Sigmoid colon (tissue), 7 donors: ENCODE results near the gene HIPK4. TPM values are rescaled to one million over a fixed set of nuclear protein-coding genes. Genes with fewer than 3 reads are reported as not detected.

Experiments used
- DNase-seq: peaks from one replicate; pipeline ENCODE4 v3.0.0-alpha.2; 2019
- H3K27ac ChIP-seq, 4 donors: fragments of 200-600 bp; sonication (generic); one replicate each; pipeline ENCODE4 v1.5.1; 2016 to 2019; ENCODE audit warnings: mild to moderate bottlenecking in 1 of 4
- H3K27me3 ChIP-seq, 3 donors: fragments of 200-600 bp; sonication (generic); one replicate each; pipeline ENCODE4 v1.5.1; 2019; ENCODE audit warnings: mild to moderate bottlenecking in 1 of 3
- H3K36me3 ChIP-seq, 4 donors: fragments of 200-600 bp; sonication (generic); one replicate each; pipeline ENCODE4 v1.5.1; 2016 to 2019
- H3K4me1 ChIP-seq, 4 donors: fragments of 200-600 bp; sonication (generic); one replicate each; pipeline ENCODE4 v1.5.1; 2017 to 2019
- H3K4me3 ChIP-seq, 4 donors: fragments of 200-600 bp; sonication (generic); one replicate each; pipeline ENCODE4 v1.5.1; 2017 to 2019; ENCODE audit warnings: mild to moderate bottlenecking in 2 of 4, moderate library complexity in 1 of 4
- H3K9me3 ChIP-seq, 4 donors: fragments of 200-600 bp in 3 of 4; sonication (generic) in 3 of 4; one replicate each; pipeline versions ENCODE4 v1.5.1 to v1.6.1; 2013 to 2019
- CTCF ChIP-seq, 4 experiments: fragments of 450-650 bp in 3 of 4; fragments of 200-600 bp in 1 of 4; IDR thresholded peaks; one replicate each; pipeline ENCODE4 v1.5.1; 2016 to 2019; ENCODE audit warnings: antibody characterized with exemption in 4 of 4, mild to moderate bottlenecking in 3 of 4, moderate library complexity in 2 of 4
- EP300 ChIP-seq, 4 donors: sonication (generic); formaldehyde crosslinking; IDR thresholded peaks; one replicate each; pipeline ENCODE4 v1.6.1; 2017; ENCODE audit warnings: antibody characterized with exemption in 4 of 4
- POLR2A ChIP-seq, 2 donors: fragments of 450-650 bp; IDR thresholded peaks; one replicate each; pipeline ENCODE4 v1.6.1; 2016; ENCODE audit warnings: antibody characterized with exemption in 2 of 2, mild to moderate bottlenecking in 2 of 2, moderate library complexity in 2 of 2
- POLR2AphosphoS5 ChIP-seq, 4 donors: sonication (generic); formaldehyde crosslinking; IDR thresholded peaks; one replicate each; pipeline ENCODE4 v1.6.1; 2017; ENCODE audit warnings: antibody characterized with exemption in 4 of 4
- WGBS, 2 donors: extraction: QIAGEN DNeasy Blood & Tissue Kit; methylation state at CpG; one replicate each; pipeline ENCODE4 v1.1.7; 2013; 5-methylcytosine and 5-hydroxymethylcytosine counted together
- intact Hi-C: fragments of 100-400 bp; cut with DNase I; formaldehyde crosslinking; loops from one replicate; pipeline ENCODE4 v1.15.1; 2023
- polyA plus RNA-seq, 3 donors: library from polyadenylated mRNA; stranded (reverse); fragments of 200-250 nt; gene quantifications; one replicate each; pipeline ENCODE4 v1.2.3, GENCODE V29; 2013
- small RNA-seq, 3 donors: library from RNA; depleted of rRNA; stranded (forward); fragments of <200 nt; gene quantifications; one replicate each; pipeline ENCODE3, GENCODE V24; 2016
- total RNA-seq, 4 donors: library from RNA; depleted of rRNA; stranded (reverse); fragments of >200 nt; gene quantifications; one replicate each; pipeline ENCODE4 v1.1.0, GENCODE V29; 2016
- donor health status: healthy with polysubstance abuse.
- donor health status: Bipolar disorder and iron deficiency.
- donor health status: healthy.

The HIPK4 gene
- total and polyA plus RNA-seq, 7 donors = 0.06 to 0.36 (median 0.14) TPM; not detected in 4

- TF ChIP-seq EP300 (IDR thresholded peaks at IDR 0.05) = no peak
- TF ChIP-seq POLR2AphosphoS5 (IDR thresholded peaks at IDR 0.05) = no peak
- no peak for TF ChIP-seq CTCF (IDR thresholded peaks at IDR 0.05)
- no peak for TF ChIP-seq POLR2A (IDR thresholded peaks at IDR 0.05)
- Histone ChIP-seq H3K9me3 (no peaks in the 10 kb centered on the region), H3K4me3 (no peak overlapping the region), H3K36me3 (peaks cover 26 to 84% (median 58%) of the 10 kb centered on the region in 4 donors), H3K27me3 (no peaks in the 10 kb centered on the region), H3K27ac (no peak overlapping the region), H3K4me1 (no peaks in the 10 kb centered on the region)
- 91 to 93% methylated on average over 6 of the region's 6 CpGs for WGBS, 2 donors
- no peak for DNase-seq
- intact Hi-C loops = no loop called here
These were observed 57.3 kb downstream of the HIPK4 start for GRCh38 chr19:40332669-40333068.

- WGBS, 2 donors = 96 to 98% methylated on average over 5 of the region's 5 CpGs
- no peak for TF ChIP-seq POLR2AphosphoS5 (IDR thresholded peaks at IDR 0.05)
- TF ChIP-seq CTCF (IDR thresholded peaks at IDR 0.05) = no peak
- TF ChIP-seq POLR2A (IDR thresholded peaks at IDR 0.05) = no peak
- Histone ChIP-seq H3K4me1 (no peaks in the 10 kb centered on the region), H3K27ac (no peak overlapping the region), H3K27me3 (no peaks in the 10 kb centered on the region), H3K4me3 (no peak overlapping the region), H3K36me3 (peaks cover 35 to 97% (median 64%) of the 10 kb centered on the region in 4 donors), H3K9me3 (no peaks in the 10 kb centered on the region)
- no peak for DNase-seq
- intact Hi-C loops = no loop called here
These were observed 58.9 kb downstream of the HIPK4 start for GRCh38 chr19:40331052-40331451.

Small RNAs within 50 kb of the gene (small RNA-seq; reads per million reads assigned to genes)
- gene MIR6796 = 0 to 0.12 (median 0) reads per million in 3 donors
- gene RF00019 = 0 reads per million in 3 donors

Other genes with a start within 250 kb of the HIPK4 start
- gene MAP3K10, start 198.8 kb downstream of the HIPK4 start, total RNA-seq = 10 to 100 TPM in 2 of 4 donors, 1 to 10 TPM in 2; 6.4 to 17.2 (median 10.5) TPM
- gene MAP3K10, start 198.8 kb downstream of the HIPK4 start, polyA plus RNA-seq = 1 to 10 TPM; 4.2 to 9.8 (median 4.2) TPM
- gene TTC9B, start 171.8 kb downstream of the HIPK4 start, total RNA-seq = 1 to 10 TPM in 2 of 4 donors, not detected in 2; 1.1 to 5.0 TPM
- gene TTC9B, start 171.8 kb downstream of the HIPK4 start, polyA plus RNA-seq = under 1 TPM in 1 of 3 donors, not detected in 2; 0.34 TPM
- not detected for gene CCNP, start 163.5 kb downstream of the HIPK4 start, total RNA-seq
- under 1 TPM in 1 of 3 donors, not detected in 2; 0.23 TPM for gene CCNP, start 163.5 kb downstream of the HIPK4 start, polyA plus RNA-seq
- 10 to 100 TPM; 57.4 to 78.7 (median 76.3) TPM for gene AKT2, start 104.8 kb downstream of the HIPK4 start, total RNA-seq
- gene AKT2, start 104.8 kb downstream of the HIPK4 start, polyA plus RNA-seq = 100 to 1,000 TPM in 1 of 3 donors, 10 to 100 TPM in 2; 28.0 to 107 (median 31.2) TPM
- gene C19orf47, start 41.8 kb downstream of the HIPK4 start, total RNA-seq = 10 to 100 TPM in 3 of 4 donors, 1 to 10 TPM in 1; 8.9 to 12.8 (median 11.5) TPM
- 10 to 100 TPM in 1 of 3 donors, 1 to 10 TPM in 2; 7.9 to 16.7 (median 8.4) TPM for gene C19orf47, start 41.8 kb downstream of the HIPK4 start, polyA plus RNA-seq
- 100 to 1,000 TPM; 164 to 270 (median 230) TPM for gene PLD3, start 41.5 kb downstream of the HIPK4 start, total RNA-seq
- 100 to 1,000 TPM in 2 of 3 donors, 10 to 100 TPM in 1; 48.0 to 121 (median 118) TPM for gene PLD3, start 41.5 kb downstream of the HIPK4 start, polyA plus RNA-seq
- 1 to 10 TPM; 3.5 to 8.6 (median 5.0) TPM for gene PRX, start 23.2 kb upstream of the HIPK4 start, total RNA-seq
- 1 to 10 TPM in 2 of 3 donors, under 1 TPM in 1; 0.69 to 2.0 (median 1.8) TPM for gene PRX, start 23.2 kb upstream of the HIPK4 start, polyA plus RNA-seq
- gene SERTAD1, start 35.8 kb upstream of the HIPK4 start, total RNA-seq = 10 to 100 TPM; 10.2 to 29.2 (median 15.7) TPM
- 10 to 100 TPM; 14.4 to 44.4 (median 24.0) TPM for gene SERTAD1, start 35.8 kb upstream of the HIPK4 start, polyA plus RNA-seq
- gene SERTAD3, start 54.2 kb upstream of the HIPK4 start, total RNA-seq = 10 to 100 TPM; 15.5 to 34.2 (median 26.0) TPM
- gene SERTAD3, start 54.2 kb upstream of the HIPK4 start, polyA plus RNA-seq = 10 to 100 TPM; 28.9 to 60.7 (median 30.4) TPM
- 100 to 1,000 TPM; 115 to 232 (median 210) TPM for gene BLVRB, start 75.6 kb upstream of the HIPK4 start, total RNA-seq
- gene BLVRB, start 75.6 kb upstream of the HIPK4 start, polyA plus RNA-seq = 100 to 1,000 TPM; 139 to 224 (median 196) TPM
- 1 to 10 TPM in 3 of 4 donors, under 1 TPM in 1; 0.99 to 5.0 (median 2.7) TPM for gene SPTBN4, start 76.8 kb upstream of the HIPK4 start, total RNA-seq
- 1 to 10 TPM in 1 of 3 donors, under 1 TPM in 1, not detected in 1; 0.23 to 1.3 TPM for gene SPTBN4, start 76.8 kb upstream of the HIPK4 start, polyA plus RNA-seq
- gene SHKBP1, start 186.7 kb upstream of the HIPK4 start, total RNA-seq = 10 to 100 TPM; 15.9 to 36.3 (median 33.8) TPM
- gene SHKBP1, start 186.7 kb upstream of the HIPK4 start, polyA plus RNA-seq = 10 to 100 TPM; 50.2 to 81.0 (median 52.9) TPM
- 100 to 1,000 TPM; 107 to 206 (median 176) TPM for gene LTBP4, start 211.2 kb upstream of the HIPK4 start, total RNA-seq
- 100 to 1,000 TPM in 1 of 3 donors, 10 to 100 TPM in 2; 31.9 to 118 (median 41.4) TPM for gene LTBP4, start 211.2 kb upstream of the HIPK4 start, polyA plus RNA-seq